Endometrial microvascular endothelial cells (primary cell): Measurements from ENCODE around the gene GGA1. TPM values are rescaled to one million over a fixed set of nuclear protein-coding genes. Genes with fewer than 3 reads are reported as not detected.

Experiments
- in situ Hi-C: cut with HindIII; loops from 2 replicates; pipeline ENCODE4 v1.10.0; 2017; ENCODE audit warnings: low sequenced_read_pairs, low pct_unique_long_range_greater_than_20kb; ENCODE audit errors: inconsistent ontology term
- total RNA-seq: library from RNA; depleted of rRNA; stranded (reverse); fragments of >200 nt; gene quantifications from one replicate; pipeline ENCODE4 v1.2.3, GENCODE V29; 2015; ENCODE audit errors: inconsistent ontology term

Gene GGA1
- total RNA-seq, 1 donor from 2014 or later: 64.9 TPM

DNA sequence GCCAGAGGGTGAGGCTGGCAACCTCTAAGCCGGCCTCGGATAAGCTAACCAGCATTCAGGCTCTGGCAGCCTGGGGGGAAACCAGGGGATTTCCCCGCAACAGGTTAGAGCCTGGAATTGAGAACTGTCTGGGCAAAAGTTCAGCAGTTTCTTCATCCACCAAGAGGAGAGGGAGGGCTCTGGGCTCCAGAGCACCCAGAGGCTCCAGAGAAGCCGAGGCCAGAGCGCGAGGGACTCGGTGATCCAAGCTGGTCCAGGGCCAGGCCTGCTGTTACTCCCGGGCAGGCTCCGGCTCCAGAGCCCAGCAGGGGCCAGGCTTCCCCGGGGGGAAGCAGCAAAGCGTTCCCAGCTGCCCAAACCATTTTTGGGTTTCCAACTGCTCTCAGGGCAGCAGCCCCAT lies 17.5 kb downstream of the GGA1 start:
- in situ Hi-C loops: no loop called here

DNA sequence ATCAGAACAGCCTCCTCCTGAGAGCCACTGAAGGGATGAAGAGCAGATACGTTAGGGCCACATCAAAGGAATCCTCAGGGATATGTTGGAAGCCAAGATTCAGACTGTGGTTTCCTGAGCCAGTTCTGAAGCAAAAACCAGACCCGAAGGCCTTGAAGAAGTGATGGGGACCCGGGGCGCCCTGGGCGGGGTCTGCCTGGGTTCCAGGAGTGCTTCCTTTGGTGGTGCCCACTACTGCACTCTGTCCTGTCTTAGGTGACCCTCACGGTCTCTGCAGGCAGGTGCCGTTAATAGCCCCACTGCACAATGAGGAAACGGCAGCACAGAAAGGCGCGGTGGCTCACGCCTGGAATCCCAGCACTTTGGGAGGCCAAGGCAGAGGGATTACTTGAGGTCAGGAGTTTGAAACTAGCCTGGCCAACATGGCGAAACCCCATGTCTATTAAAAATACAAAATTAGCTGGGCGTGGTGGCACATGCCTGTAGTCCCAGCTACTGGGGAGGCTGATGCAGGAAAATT lies 18.0 kb downstream of the GGA1 start:
- in situ Hi-C loops: no loop called here

DNA sequence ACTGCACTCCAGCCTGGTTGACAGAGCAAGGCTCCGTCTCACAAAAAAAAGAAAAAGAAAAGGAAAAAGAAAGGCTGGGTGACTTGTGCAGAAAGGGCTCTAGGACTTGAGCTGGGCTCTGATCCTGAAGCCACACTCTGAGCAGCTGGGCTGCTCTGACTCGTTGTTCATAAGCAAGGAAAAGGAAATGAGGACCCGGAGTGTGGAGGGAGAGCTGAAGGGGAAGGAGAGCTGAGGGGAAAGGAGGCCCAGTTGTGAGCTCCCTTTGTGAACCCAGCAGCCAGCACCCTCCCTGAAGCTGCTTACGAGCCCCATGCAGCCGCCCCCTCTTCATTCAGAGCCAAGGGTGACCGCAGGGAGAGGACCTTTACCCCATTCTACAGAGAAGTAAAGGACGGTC lies 18.5 kb downstream of the GGA1 start:
- in situ Hi-C loops: no loop called here

DNA sequence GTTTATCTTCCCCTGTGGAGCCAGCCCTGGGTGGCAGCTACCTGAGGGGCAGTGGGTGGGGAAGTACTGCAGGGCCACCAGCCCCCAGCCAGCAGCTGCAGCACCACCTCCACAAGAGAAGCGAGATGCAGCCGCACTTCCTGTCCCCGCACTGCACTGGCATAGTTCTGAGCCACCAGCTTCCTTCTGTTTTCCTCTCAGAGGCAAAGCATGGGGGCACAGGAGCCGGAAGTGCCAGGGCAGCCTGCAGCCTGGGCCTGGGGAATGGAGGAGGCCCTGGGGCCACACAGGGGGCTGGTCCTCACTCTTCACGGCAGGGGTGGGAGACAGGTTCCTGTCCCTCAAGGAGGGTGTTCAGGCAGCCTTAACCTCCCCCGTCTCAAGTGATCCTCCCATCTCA lies 18.9 kb downstream of the GGA1 start:
- in situ Hi-C loops: no loop called here

DNA sequence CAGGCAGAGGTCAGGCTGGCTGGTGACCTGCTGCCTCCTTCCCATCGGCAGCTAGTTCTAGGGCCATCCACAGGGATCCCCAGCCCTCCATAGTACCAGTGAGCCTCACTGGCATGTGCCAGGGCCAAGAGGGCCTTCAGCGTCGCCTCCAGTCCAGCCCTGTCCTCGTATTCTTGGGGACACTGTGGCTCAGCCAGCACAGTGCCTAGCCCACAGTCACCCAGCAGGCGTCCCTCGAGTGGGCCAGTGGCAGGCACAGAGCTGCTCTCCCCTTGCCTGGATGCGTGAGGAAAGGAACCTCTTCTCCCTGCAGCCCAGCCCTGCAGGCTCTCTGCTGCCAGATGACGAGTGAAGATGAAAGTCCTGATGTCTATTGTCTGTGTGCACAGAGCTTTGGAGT lies 20.2 kb downstream of the GGA1 start:
- in situ Hi-C loops: no loop called here

DNA sequence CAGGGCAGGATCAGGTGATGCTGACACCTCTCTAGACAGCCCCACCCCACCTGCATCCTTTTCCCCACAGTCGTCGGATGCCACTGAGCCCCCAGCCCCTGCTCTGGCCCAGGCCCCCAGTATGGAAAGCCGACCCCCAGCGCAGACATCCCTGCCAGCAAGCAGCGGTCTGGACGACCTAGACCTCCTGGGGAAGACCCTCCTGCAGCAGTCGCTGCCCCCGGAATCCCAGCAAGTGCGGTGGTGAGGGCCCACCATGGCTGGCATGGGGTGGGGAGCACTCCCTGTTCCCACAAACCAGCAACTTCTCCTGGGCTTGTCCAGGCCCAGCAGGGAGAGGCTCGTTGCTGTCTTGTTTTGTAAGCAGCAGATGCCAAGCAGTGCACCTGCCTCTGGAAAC lies 21.3 kb downstream of the GGA1 start:
- in situ Hi-C loops: no loop called here

DNA sequence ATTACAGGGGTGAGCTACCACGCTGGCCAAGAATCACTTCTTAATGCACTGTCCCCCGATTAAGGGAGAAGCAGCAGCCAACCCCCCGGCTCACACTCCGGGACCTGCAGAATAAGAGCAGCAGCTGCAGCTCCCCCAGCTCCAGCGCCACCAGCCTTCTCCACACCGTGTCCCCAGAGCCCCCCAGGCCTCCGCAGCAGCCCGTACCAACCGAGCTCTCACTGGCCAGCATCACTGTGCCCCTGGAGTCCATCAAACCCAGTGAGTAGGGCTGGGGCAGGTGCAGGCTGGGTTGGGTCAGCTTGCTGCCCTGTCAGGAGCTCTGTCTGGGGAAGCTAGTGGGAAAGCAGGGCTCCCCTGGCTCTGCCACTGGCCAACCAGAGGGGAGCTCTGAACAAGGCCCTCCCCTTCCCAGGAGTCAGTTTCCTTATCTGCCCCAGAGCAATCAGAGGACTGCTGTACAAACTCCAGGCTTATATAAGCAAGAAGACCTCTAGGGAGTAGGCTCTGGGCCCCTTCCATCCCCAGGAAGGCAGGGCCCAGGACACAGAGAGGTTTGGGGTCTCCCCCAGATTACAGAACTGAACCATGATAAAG lies 22.3 kb downstream of the GGA1 start:
- in situ Hi-C loops: no loop called here

DNA sequence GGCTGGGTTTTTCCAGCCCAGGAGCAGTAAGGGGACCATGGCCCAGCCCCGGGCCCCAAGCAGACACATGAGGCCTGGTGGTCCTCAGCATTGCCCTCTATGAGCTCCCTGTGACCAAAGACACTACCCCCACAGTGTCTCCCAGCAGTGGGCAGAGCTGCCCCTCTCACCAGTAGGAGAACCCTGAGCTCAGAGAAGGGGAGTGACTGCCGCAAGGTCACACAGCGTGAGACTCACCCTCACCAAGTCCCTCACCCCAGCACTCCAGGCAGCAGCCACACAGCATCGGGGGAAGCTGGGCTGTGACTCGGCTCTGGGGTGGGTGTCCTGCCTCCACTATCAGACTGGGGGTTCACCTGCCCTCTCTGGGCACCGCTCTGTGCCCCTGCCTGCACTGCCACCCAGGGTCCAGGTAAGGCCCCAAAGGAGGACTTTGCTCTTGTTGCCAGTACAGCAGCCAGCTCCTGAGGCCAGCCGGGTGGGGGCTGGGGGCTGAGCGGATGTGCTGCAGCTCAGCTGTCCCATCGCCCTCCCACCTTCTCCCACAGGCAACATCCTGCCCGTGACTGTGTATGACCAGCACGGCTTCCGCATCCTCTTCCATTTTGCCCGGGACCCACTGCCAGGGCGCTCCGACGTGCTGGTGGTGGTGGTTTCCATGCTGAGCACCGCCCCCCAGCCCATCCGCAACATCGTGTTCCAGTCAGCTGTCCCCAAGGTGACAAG lies 23.0 kb downstream of the GGA1 start:
- in situ Hi-C loops: no loop called here

DNA sequence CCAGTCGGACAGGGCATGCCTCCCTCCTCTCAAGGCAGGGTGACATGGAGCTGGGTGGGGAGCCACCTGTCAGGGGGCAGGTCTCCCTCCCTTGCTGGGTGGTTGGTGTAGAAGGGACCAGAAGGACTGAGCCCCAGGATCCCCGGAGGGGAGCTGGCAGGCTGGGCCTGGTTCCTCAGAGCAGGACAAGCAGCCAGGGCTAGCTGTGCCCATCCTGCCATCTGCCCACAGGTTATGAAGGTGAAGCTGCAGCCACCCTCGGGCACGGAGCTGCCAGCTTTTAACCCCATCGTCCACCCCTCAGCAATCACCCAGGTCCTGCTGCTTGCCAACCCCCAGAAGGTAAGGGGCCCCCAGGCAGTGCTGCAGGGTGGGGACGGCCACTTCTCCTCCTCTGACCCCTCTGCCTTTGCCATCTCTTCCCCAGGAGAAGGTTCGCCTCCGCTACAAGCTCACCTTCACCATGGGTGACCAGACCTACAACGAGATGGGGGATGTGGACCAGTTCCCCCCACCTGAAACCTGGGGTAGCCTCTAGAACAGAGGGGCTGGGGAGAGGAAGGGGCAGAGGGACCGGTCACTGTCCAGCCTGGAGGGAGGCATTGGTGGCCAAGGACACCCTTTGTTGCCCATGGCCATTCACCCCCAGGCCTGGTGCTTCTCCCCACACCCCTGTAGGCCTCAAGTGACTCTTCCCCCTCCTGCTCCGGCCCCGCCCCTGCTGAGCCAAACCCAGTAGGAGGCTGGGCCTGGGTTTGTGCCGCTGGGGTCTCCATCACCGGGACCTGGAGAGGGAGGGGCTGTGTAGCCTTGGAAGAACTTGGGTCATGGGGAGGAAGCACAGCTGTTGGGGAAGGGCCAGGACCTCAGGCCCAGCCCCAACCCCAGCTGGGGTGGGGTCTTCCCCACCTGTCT lies 23.8 kb downstream of the GGA1 start:
- in situ Hi-C loops: no loop called here

DNA sequence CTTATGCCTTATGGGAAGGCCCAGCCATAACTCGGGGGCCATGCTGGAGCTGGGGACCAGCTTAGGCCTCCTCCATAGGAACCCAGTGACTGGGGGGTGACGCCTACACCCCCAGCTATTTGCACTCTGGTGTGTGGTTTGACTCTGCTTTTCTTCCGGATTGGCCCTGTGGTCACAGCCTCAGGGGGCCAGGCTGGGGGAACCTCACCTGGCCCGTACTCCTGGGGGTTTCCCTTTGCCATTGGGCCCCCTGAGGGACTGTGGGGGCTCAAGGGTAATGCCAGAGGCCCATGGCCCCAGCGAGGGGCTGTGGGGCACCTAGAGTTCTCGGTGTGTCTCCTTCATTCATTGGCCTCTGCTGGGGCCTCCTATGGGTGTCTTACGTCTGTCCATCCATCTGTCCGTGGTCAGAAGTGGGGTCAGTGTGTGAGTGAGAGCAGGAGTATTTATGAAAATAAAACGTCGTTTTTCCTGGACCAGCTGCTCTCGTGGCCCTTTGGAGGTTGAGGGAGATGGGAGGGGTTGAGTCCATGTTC lies 24.5 kb downstream of the GGA1 start:
- in situ Hi-C loops: no loop called here

DNA sequence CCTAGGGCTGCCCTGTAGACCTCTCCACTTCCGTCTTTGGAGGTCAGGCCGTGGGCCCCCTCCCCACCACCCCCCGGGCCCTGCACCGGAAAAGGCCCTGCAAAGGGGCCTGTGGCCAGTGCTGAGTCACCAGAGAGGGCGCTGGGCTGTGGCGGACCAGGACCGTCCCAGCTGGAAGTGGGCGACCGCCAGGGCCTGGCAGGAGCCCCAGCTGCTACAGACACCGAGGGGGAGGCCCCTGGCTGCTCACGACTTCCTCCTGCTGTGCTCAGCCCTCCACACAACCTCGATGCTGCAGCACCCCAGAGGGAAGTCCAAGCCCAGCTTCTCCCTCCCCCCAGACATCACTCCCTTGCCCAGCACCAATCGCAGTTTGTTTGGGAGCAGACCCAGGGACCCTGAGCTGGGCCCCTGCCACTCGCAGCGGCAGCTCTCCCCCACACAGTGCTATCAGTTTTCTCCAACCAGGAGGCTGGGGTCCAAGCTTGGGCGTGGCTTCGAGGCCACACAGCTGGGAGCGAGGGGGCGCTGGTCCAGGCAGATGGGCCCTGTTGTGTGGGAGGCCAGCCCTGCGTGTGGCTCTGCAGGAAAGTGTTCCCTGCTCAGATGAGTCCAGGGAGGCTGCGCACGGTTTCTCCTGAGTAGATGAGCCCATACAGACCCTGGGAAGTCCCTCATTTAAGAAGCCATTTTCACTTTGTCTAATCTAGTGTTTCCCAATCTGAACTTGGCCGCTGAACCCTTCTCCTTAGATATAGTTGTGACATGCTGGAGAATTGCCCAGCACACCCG lies 25.2 kb downstream of the GGA1 start:
- in situ Hi-C loops: no loop called here

DNA sequence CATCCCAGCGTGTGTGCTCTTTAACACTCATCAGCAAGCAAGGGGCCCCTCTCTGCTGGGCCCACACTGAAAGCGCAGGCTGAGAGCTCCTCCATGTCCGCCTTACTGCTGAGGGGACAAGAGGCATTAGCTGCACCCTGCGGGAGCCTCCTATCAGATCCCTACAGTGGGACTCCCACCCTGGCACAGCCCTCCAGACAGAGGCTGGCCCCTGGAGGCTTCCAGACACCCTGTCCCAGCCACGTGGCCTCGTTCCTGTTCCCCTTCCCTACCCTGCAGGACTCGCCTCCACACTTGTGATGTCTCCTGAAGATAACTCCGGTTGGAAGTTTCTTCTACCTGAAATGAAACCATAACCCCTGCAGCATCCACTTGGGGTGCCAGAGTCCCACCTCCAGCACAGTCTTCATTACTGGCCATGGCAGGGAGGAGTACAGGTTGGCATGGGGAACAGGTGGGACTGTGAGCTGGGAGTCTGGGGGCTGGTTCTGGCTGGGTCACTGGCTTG lies 25.8 kb downstream of the GGA1 start:
- in situ Hi-C loops: no loop called here

DNA sequence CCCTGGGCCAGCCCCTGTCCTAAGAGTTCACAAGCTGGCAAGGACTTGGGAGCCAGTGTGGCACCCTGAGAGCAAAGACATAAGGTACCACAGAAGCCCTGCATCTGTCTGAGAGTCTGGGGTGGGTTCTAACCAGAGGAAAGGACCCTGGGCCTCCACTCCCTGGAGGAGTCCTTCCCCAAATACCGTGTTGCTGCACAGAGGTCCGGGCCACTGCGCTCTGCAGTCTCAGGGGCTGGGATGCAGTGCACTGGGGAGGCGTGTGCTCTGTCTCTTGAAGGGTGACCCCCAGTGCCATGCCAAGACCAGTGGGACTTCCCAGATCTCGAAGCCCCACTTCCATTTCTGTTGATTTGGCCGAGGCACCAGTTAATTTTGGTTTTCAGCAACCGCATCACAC lies 26.5 kb downstream of the GGA1 start:
- in situ Hi-C loops: no loop called here

DNA sequence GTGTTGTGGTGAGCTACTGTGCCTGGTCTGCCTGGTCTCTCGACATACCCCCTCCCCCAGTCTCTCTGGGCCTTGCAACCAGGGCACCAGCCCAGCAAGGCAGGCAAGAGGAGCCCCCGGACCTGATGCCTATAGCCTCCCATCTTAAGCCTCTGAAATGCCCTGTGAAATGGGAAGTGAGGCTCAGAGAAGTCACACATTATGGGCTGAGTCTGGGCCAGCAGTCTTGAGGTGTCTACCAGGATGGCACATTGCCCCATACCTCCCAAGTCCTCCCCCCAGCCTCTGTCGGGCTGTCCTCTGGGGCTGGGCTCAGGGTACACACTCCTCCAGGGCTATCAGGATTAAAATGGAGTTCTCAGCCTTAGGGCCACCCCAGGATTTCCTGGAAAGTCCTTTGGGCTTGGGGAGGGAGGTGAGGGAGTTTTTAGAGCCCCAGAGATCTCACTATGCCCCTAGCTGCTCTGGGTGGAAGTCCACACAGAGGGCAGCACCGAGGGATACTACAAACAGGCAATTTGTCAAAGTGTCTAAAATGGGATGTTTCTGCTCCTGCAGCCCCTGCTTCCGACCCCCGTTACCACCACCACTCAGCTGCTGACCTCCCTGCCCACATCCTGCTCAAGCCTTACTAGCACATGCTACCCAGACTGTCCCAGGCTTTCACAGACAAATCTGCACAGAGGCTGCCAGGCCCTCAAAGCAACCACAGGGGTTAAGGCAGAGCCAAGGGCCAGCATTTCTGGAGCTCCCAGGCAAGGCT lies 27.7 kb downstream of the GGA1 start:
- in situ Hi-C loops: no loop called here

DNA sequence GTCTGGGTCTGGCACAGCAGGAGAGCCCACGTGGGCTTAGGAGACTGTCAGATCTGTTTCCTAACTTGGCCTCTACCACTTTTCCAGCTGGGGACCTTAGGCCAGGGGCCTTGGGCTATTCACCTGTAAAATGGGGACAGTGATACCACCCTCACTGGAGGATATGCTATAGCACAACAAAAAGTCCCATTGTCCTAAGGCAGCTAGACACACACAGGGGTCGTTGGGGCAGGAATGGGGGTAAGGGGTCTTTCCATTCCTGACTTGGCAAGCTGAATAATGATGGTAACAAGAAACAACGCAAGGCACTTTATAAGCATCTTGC lies 28.3 kb downstream of the GGA1 start:
- in situ Hi-C loops: no loop called here

DNA sequence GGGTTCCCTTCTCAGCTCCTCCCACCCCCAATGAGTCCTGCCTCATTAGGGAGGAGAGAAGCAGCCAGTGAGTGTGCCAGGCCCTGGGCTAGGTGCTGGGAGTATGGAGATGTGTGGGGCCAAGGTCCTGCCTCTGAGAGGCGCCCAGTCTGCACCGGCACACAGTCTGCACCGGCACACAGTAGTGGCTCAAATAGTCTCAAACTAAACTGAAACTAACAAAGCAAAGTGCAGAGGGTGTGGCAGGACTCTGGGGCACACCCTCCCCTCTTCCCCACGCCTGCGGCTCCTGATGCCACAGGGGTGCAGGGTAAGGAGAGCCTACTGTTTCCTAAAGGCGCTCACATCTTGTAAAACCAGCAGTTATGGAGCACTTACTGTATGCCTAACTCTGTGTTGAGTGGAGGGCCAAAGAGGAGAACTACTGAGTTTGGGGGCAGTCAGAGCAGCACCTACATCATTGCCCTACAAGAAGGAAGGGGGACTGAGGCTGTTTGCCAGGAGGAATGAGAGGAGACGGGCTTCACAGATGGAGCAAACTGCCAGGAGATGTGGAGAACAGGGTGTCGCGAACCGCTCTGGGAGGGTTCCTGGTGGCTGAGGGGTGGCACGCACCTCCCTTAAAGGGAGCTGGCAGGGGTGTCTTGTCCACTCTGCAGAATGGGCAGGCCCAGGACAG lies 29.9 kb downstream of the GGA1 start:
- in situ Hi-C loops: no loop called here

DNA sequence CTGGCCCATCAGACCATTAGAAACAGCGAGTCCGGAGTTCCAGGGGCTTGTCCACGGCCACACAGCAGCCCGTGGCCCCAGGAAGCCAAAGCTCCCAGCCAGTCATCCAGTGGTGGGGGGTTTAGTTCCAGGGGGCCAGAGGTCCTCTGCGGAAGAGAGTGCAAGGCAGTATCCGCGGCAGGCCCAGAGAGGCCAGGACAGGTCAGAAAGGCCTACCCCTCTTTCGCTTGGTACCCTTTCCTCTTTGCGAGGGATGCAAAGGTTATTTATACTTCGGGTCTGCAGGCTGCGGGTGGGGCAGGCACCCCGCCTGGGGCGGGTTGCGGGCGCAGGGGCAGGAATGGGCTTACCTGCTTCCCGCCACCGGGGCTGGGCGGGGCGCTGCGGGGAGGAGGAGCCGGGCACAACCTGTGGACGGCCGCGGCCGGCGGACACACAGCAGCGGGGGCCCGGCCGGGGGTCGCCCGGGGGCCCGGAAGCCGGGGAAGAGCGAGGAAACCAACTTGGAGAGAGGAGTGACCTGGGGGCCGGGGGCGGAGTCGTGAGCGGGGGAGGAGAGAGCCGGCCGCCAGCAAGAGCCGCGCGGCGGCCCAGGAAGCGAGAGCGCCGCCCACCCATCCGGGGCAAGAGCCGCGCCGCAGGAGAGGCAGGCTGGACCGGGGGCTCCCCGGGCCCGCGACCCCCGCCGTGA lies 30.6 kb downstream of the GGA1 start, which contains the start of gene SH3BP1:
Gene SH3BP1 (plus strand): TSS at position 600 of the 691 bp plus-strand sequence. CDS start 119 bp downstream, outside the sequence.
- in situ Hi-C loops: no loop called here
